HT-29 (cell line): ENCODE data around the gene RASSF10. TPM values are rescaled to one million over a fixed set of nuclear protein-coding genes. Genes with fewer than 3 reads are reported as not detected.
A peak's percentile ranks its signal among the peaks of the same experiment; 100 is the strongest.

Experiments
- DNase-seq: peaks from one replicate; pipeline ENCODE4 v3.0.0-alpha.2; 2015; ENCODE audit warnings: low spot score
- total RNA-seq: library from RNA; depleted of rRNA; stranded (reverse); fragments of >200 nt; shearing (Covaris generic); gene quantifications from 2 replicates; pipeline ENCODE4 v1.2.3, GENCODE V29; 2014

RASSF10 gene
- total RNA-seq, 1 experiment from 2014 or later = 33.8 TPM

- no peak for DNase-seq
Measured at GRCh38 chr11:12993626-12994025, 15.5 kb upstream of the RASSF10 start.

- DNase-seq = no peak
Measured at GRCh38 chr11:12994476-12994875, 14.6 kb upstream of the RASSF10 start.

GRCh38 chr11:12995188-12995587 is 13.9 kb upstream of the RASSF10 start:
- DNase-seq = no peak

- no peak for DNase-seq
Measured at GRCh38 chr11:12995823-12996222, 13.3 kb upstream of the RASSF10 start.

GRCh38 chr11:12997168-12997567 is 11.9 kb upstream of the RASSF10 start:
- no peak for DNase-seq

GRCh38 chr11:12998336-12998735 is 10.8 kb upstream of the RASSF10 start:
- DNase-seq = no peak

GRCh38 chr11:12999597-12999996 is 9.5 kb upstream of the RASSF10 start:
- no peak for DNase-seq

GRCh38 chr11:13000116-13000515 is 9.0 kb upstream of the RASSF10 start:
- no peak for DNase-seq

- no peak for DNase-seq
Measured at GRCh38 chr11:13000721-13001120, 8.4 kb upstream of the RASSF10 start.

- no peak for DNase-seq
Measured at GRCh38 chr11:13003736-13004493, 5.2 kb upstream of the RASSF10 start.

GRCh38 chr11:13007182-13008060 is 1.7 kb upstream of the RASSF10 start:
- DNase-seq = peak; percentile 23

GRCh38 chr11:13008061-13008435 is 1.1 kb upstream of the RASSF10 start:
- DNase-seq = peak; percentile 82

- DNase-seq = no peak
Measured at GRCh38 chr11:13009476-13009920, 382 bp downstream of the RASSF10 start.

- peak; percentile 71 for DNase-seq
Measured at GRCh38 chr11:13009921-13010748, 1.0 kb downstream of the RASSF10 start.

- DNase-seq = peak; percentile 60
Measured at GRCh38 chr11:13010749-13011465, 1.8 kb downstream of the RASSF10 start.

GRCh38 chr11:13011466-13012055 is 2.4 kb downstream of the RASSF10 start:
- peak; percentile 35 for DNase-seq

GRCh38 chr11:13012056-13012661 is 3.0 kb downstream of the RASSF10 start:
- DNase-seq = peak; percentile 25

- no peak for DNase-seq
Measured at GRCh38 chr11:13013054-13013488, 4.0 kb downstream of the RASSF10 start.

GRCh38 chr11:13015753-13016152 is 6.6 kb downstream of the RASSF10 start:
- DNase-seq = no peak

GRCh38 chr11:13016415-13016814 is 7.3 kb downstream of the RASSF10 start:
- peak; percentile 82 for DNase-seq
